ENCODE measurements around the gene PACS1. TPM values are rescaled to one million over a fixed set of nuclear protein-coding genes. Genes with fewer than 3 reads are reported as not detected.

PACS1 gene
- total RNA-seq, 1 experiment from 2014 or later, result 91.8 TPM

DNA sequence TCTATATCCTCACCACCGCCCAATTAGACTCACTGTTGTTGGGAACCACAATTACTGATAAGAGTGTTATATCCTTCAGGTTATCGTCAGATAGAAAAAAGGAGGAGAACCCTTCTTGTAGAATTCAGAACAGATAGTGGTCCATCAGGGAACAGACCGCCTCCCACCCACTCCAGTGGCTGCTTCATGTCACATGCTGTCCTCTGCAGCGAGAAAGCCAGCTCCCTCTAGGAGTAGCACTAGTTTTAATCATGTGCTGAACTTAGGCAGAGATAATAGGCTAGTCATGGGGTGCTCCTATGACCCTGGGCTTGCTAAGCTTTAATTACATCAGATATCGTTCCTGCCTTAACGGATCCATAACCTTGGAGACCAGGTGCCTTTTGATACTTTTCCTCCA, 146.8 kb downstream of the PACS1 start:
- TSS peak; percentile 31 for BruUV-seq (replicated peaks)
- TF ChIP-seq POLR2AphosphoS5 (IDR thresholded peaks at IDR 0.05; ENCODE audit: low read depth, low read length), result no peak
- TF ChIP-seq, protein P1, sequence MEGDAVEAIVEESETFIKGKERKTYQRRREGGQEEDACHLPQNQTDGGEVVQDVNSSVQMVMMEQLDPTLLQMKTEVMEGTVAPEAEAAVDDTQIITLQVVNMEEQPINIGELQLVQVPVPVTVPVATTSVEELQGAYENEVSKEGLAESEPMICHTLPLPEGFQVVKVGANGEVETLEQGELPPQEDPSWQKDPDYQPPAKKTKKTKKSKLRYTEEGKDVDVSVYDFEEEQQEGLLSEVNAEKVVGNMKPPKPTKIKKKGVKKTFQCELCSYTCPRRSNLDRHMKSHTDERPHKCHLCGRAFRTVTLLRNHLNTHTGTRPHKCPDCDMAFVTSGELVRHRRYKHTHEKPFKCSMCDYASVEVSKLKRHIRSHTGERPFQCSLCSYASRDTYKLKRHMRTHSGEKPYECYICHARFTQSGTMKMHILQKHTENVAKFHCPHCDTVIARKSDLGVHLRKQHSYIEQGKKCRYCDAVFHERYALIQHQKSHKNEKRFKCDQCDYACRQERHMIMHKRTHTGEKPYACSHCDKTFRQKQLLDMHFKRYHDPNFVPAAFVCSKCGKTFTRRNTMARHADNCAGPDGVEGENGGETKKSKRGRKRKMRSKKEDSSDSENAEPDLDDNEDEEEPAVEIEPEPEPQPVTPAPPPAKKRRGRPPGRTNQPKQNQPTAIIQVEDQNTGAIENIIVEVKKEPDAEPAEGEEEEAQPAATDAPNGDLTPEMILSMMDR (IDR thresholded peaks at IDR 0.05), result no peak
- H3K4me1 ChIP-seq (ENCODE audit: control insufficient read depth, insufficient read depth, low read length), result no peaks in the 10 kb centered on the region
- no peak overlapping the region for H3K27ac ChIP-seq (ENCODE audit: low read length)
- intact Hi-C loops (cut with micrococcal nuclease; ENCODE audit: unreplicated experiment), result no loop called here
- peaks cover 6% of the 10 kb centered on the region; the same call in 1 of the 2 replicates for H3K36me3 ChIP-seq (ENCODE audit: control insufficient read depth, insufficient read depth, low read length)
- DNase-seq (ENCODE audit: low read depth, low spot score), result no peak
- POLR2A ChIA-PET, result no interaction called here
- no peak overlapping the region for H3K4me3 ChIP-seq (ENCODE audit: low read depth in 2 of 2, low read length in 2 of 2)
- no peaks in the 10 kb centered on the region for H3K27me3 ChIP-seq (ENCODE audit: control insufficient read depth, insufficient read depth, low read length)
- H3K9me3 ChIP-seq (ENCODE audit: control insufficient read depth, insufficient read depth, low read depth, low read length), result no peaks in the 10 kb centered on the region
- CTCF ChIA-PET, result interaction anchor here (0.6 kb wide), 1 partner anchor 44 kb away, joined by 4 read pairs; no protein-coding TSS in a partner anchor
- in situ Hi-C loops (cut with HindIII; ENCODE audit: low pct_unique_long_range_greater_than_20kb, low sequenced_read_pairs), result no loop called here
- no peak for ATAC-seq

DNA sequence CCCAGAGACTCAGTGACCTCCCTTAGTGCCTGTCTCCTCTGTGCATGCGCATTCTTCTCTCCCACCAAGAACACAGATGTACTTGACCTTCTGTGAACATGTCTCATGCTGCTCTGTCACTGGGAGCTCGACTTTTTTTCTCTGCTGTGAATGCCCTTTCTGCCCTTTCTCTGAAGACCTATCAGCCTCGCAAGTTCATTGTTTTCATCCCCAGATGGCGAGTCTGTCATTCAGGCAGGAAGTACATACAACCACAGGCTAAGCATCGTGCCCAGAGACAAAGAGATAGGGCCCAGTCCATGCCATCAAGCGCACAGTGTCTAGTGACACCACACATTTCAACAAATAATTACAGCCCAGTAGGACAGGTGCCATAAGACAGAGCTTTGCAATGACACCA, 148.0 kb downstream of the PACS1 start:
- ATAC-seq (no peak), DNase-seq (ENCODE audit: low read depth, low spot score) (no peak)
- Histone ChIP-seq H3K4me1 (ENCODE audit: control insufficient read depth, insufficient read depth, low read length) (peaks cover 4% of the 10 kb centered on the region; the same call in 1 of the 2 replicates), H3K27ac (ENCODE audit: low read length) (no peak overlapping the region), H3K4me3 (ENCODE audit: low read depth in 2 of 2, low read length in 2 of 2) (no peak overlapping the region), H3K9me3 (ENCODE audit: control insufficient read depth, insufficient read depth, low read depth, low read length) (no peaks in the 10 kb centered on the region), H3K27me3 (ENCODE audit: control insufficient read depth, insufficient read depth, low read length) (no peaks in the 10 kb centered on the region), H3K36me3 (ENCODE audit: control insufficient read depth, insufficient read depth, low read length) (peaks cover 6% of the 10 kb centered on the region; the same call in 1 of the 2 replicates)
- CTCF ChIA-PET, result no interaction called here
- in situ Hi-C loops (cut with HindIII; ENCODE audit: low pct_unique_long_range_greater_than_20kb, low sequenced_read_pairs) (no loop called here), intact Hi-C loops (cut with micrococcal nuclease; ENCODE audit: unreplicated experiment) (no loop called here)
- no TSS peak for BruUV-seq (replicated peaks)
- TF ChIP-seq SIN3A (IDR thresholded peaks at IDR 0.05; ENCODE audit: borderline replicate concordance, insufficient read depth, low read depth, low read length), result no peak
- no peak for TF ChIP-seq POLR2AphosphoS5 (IDR thresholded peaks at IDR 0.05; ENCODE audit: low read depth, low read length)
- no peak for TF ChIP-seq TCF7L2 (IDR thresholded peaks at IDR 0.05; ENCODE audit: low read depth, low read length)
- TF ChIP-seq, protein P1 (IDR thresholded peaks at IDR 0.05), result no peak
- TF ChIP-seq, protein P2, sequence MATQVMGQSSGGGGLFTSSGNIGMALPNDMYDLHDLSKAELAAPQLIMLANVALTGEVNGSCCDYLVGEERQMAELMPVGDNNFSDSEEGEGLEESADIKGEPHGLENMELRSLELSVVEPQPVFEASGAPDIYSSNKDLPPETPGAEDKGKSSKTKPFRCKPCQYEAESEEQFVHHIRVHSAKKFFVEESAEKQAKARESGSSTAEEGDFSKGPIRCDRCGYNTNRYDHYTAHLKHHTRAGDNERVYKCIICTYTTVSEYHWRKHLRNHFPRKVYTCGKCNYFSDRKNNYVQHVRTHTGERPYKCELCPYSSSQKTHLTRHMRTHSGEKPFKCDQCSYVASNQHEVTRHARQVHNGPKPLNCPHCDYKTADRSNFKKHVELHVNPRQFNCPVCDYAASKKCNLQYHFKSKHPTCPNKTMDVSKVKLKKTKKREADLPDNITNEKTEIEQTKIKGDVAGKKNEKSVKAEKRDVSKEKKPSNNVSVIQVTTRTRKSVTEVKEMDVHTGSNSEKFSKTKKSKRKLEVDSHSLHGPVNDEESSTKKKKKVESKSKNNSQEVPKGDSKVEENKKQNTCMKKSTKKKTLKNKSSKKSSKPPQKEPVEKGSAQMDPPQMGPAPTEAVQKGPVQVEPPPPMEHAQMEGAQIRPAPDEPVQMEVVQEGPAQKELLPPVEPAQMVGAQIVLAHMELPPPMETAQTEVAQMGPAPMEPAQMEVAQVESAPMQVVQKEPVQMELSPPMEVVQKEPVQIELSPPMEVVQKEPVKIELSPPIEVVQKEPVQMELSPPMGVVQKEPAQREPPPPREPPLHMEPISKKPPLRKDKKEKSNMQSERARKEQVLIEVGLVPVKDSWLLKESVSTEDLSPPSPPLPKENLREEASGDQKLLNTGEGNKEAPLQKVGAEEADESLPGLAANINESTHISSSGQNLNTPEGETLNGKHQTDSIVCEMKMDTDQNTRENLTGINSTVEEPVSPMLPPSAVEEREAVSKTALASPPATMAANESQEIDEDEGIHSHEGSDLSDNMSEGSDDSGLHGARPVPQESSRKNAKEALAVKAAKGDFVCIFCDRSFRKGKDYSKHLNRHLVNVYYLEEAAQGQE (IDR thresholded peaks at IDR 0.05; ENCODE audit: insufficient read depth in 1 of 2, low read depth in 2 of 2, low read length in 1 of 2), result no peak
- POLR2A ChIA-PET, result no interaction called here

All from Panc1 (cell line).